Fibroblast of skin of right biceps (primary cell): ENCODE data around the gene TNFAIP2.

ENCODE experiments used
- DNase-seq: peaks from one replicate; pipeline ENCODE4 v3.0.0-alpha.2; 2013

TNFAIP2 gene

GRCh38 chr14:103094406-103095209 is 28.7 kb upstream of the TNFAIP2 start, which contains the start of gene EXOC3L4:
TSS of gene EXOC3L4 (plus strand) at chr14:103094725. CDS start at chr14:103100220, 5,495 bp downstream.
- no peak for DNase-seq

GRCh38 chr14:103095210-103095778 is 28.0 kb upstream of the TNFAIP2 start:
- DNase-seq: no peak

- no peak for DNase-seq
Observed at GRCh38 chr14:103096387-103096786, 26.9 kb upstream of the TNFAIP2 start.

- no peak for DNase-seq
Observed at GRCh38 chr14:103097244-103097993, 25.8 kb upstream of the TNFAIP2 start.

- no peak for DNase-seq
Observed at GRCh38 chr14:103097994-103098957, 25.0 kb upstream of the TNFAIP2 start.

- DNase-seq: no peak
Observed at GRCh38 chr14:103099081-103099732, 24.1 kb upstream of the TNFAIP2 start.

GRCh38 chr14:103099733-103100280 is 23.5 kb upstream of the TNFAIP2 start:
- no peak for DNase-seq

GRCh38 chr14:103100281-103101121 is 22.8 kb upstream of the TNFAIP2 start:
- no peak for DNase-seq

GRCh38 chr14:103101257-103101962 is 21.9 kb upstream of the TNFAIP2 start:
- DNase-seq: no peak

- DNase-seq: no peak
Observed at GRCh38 chr14:103101963-103102688, 21.1 kb upstream of the TNFAIP2 start.

- DNase-seq: no peak
Observed at GRCh38 chr14:103102689-103103260, 20.5 kb upstream of the TNFAIP2 start.

GRCh38 chr14:103103461-103104388 is 19.5 kb upstream of the TNFAIP2 start:
- peak; percentile 38 for DNase-seq

- DNase-seq: no peak
Observed at GRCh38 chr14:103104389-103104653, 18.9 kb upstream of the TNFAIP2 start.

GRCh38 chr14:103104654-103105452 is 18.4 kb upstream of the TNFAIP2 start:
- DNase-seq: peak; percentile 33

- DNase-seq: no peak
Observed at GRCh38 chr14:103105580-103106150, 17.6 kb upstream of the TNFAIP2 start.

- DNase-seq: no peak
Observed at GRCh38 chr14:103107455-103107854, 15.8 kb upstream of the TNFAIP2 start.
